ENCODE data around the gene PDLIM7. TPM values are rescaled to one million over a fixed set of nuclear protein-coding genes. Genes with fewer than 3 reads are reported as not detected.

Gene PDLIM7
- total RNA-seq, 1 donor from 2014 or later: 38.7 TPM

GRCh38 chr5:177446200-177447065 lies 51.0 kb downstream of the PDLIM7 start, which contains the start of gene PRR7:
PRR7 (plus strand) TSS chr5:177446814; CDS start chr5:177455068, 8,254 bp downstream.
- no peaks in the 10 kb centered on the region for H3K79me2 ChIP-seq (ENCODE audit: low read depth)
- peak within 1 kb of the TSS; percentile 80 for H3K4me2 ChIP-seq
- no peaks in the 10 kb centered on the region for H3K9me3 ChIP-seq (ENCODE audit: low read depth)
- peaks cover 19% of the 10 kb centered on the region for H4K20me1 ChIP-seq (ENCODE audit: low read depth)
- Mint-ChIP-seq H3K4me3 (peak within 1 kb of the TSS; percentile 87), H3K27me3 (ENCODE audit: insufficient read depth, low read depth) (peaks cover 12% of the 10 kb centered on the region), H3K4me1 (peaks cover 44% of the 10 kb centered on the region), H3K27ac (peak within 1 kb of the TSS; percentile 95), H3K36me3 (no peaks in the 10 kb centered on the region), H3K9me3 (no peaks in the 10 kb centered on the region)
- no peak within 1 kb of the TSS for H3K9ac ChIP-seq
- TF ChIP-seq, protein P1, sequence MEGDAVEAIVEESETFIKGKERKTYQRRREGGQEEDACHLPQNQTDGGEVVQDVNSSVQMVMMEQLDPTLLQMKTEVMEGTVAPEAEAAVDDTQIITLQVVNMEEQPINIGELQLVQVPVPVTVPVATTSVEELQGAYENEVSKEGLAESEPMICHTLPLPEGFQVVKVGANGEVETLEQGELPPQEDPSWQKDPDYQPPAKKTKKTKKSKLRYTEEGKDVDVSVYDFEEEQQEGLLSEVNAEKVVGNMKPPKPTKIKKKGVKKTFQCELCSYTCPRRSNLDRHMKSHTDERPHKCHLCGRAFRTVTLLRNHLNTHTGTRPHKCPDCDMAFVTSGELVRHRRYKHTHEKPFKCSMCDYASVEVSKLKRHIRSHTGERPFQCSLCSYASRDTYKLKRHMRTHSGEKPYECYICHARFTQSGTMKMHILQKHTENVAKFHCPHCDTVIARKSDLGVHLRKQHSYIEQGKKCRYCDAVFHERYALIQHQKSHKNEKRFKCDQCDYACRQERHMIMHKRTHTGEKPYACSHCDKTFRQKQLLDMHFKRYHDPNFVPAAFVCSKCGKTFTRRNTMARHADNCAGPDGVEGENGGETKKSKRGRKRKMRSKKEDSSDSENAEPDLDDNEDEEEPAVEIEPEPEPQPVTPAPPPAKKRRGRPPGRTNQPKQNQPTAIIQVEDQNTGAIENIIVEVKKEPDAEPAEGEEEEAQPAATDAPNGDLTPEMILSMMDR (IDR thresholded peaks at IDR 0.05): peak; percentile 2
- TF ChIP-seq EZH2 (IDR thresholded peaks at IDR 0.05) (no peak), EZH2phosphoT487 (IDR thresholded peaks at IDR 0.05) (no peak)
- H3F3A ChIP-seq (ENCODE audit: low read depth): peaks cover 39% of the 10 kb centered on the region
- peak within 1 kb of the TSS; percentile 57 for H2AFZ ChIP-seq (replicated peaks)
- H3K4me3 ChIP-seq: peak within 1 kb of the TSS; percentile 93
- no peak within 1 kb of the TSS for H3K27ac ChIP-seq
- no peaks in the 10 kb centered on the region for H3K27me3 ChIP-seq
- no peaks in the 10 kb centered on the region for H3K36me3 ChIP-seq
- peaks cover 17% of the 10 kb centered on the region for H3K4me1 ChIP-seq
- DNase-seq (ENCODE audit: low spot score): peak; percentile 86

GRCh38 chr5:177445917-177446199 lies 51.5 kb downstream of the PDLIM7 start:
- Histone ChIP-seq H3K27me3 (no peaks in the 10 kb centered on the region), H3K9me3 (ENCODE audit: low read depth) (no peaks in the 10 kb centered on the region), H4K20me1 (ENCODE audit: low read depth) (peaks cover 19% of the 10 kb centered on the region), H3K36me3 (no peaks in the 10 kb centered on the region), H3K27ac (no peak overlapping the region), H3K4me3 (peak overlapping the region; percentile 93), H3F3A (ENCODE audit: low read depth) (peaks cover 39% of the 10 kb centered on the region), H3K79me2 (ENCODE audit: low read depth) (no peaks in the 10 kb centered on the region), H3K4me2 (peak overlapping the region; percentile 80), H2AFZ (replicated peaks) (no peak overlapping the region), H3K9ac (no peak overlapping the region), H3K4me1 (peaks cover 17% of the 10 kb centered on the region)
- DNase-seq (ENCODE audit: low spot score): no peak
- H3K27ac Mint-ChIP-seq: peak overlapping the region; percentile 95
- TF ChIP-seq EZH2phosphoT487 (IDR thresholded peaks at IDR 0.05) (no peak), EZH2 (IDR thresholded peaks at IDR 0.05) (no peak)
- TF ChIP-seq, protein P1 (IDR thresholded peaks at IDR 0.05): no peak
- H3K4me3 Mint-ChIP-seq: peak overlapping the region; percentile 87
- peaks cover 44% of the 10 kb centered on the region for H3K4me1 Mint-ChIP-seq
- no peaks in the 10 kb centered on the region for H3K9me3 Mint-ChIP-seq
- H3K27me3 Mint-ChIP-seq (ENCODE audit: insufficient read depth, low read depth): peaks cover 14% of the 10 kb centered on the region
- H3K36me3 Mint-ChIP-seq: no peaks in the 10 kb centered on the region

DNA sequence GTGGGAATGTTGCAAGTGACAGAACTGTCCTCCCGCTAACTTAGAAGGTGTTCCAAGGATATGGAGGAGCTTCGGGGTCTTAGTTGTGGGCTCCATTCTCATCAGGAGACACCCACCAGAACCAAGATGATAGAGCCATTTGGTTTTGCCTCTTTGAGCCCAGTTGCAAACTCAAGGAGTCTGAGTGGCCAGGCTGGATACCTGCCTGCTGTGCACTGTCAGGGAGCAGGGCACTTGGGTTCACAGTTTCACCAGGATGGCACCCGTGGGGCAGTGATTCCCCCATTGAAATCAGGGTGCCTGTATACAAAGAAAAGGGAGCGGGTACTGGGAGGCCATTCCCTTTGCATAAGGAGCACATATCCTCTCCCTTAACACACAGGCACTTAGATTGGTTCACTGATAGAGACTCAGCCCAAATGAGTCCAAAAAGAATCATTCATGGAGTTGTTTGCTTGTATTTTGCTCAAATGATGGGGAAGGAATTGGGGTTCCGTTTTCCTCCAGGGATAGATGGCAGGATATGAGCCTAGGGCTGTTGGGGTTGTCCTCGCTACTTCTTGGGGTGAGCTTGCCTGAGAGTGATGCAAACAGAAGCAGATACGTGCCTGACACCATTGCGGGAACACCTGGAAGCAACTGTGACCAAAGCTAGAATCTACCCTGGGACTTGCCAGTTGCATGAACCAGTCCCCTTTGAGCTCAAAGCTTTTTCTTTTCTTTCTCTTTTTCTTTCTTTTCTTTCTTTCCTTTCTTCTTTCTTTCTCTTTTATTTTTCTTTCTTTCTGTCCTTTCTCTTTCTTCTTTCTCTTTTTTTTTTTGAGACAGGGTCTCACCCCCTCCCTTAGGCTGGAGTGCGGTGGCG lies 52.1 kb downstream of the PDLIM7 start:
- no peak overlapping the region for H3K27ac ChIP-seq
- DNase-seq (ENCODE audit: low spot score): no peak
- no peak overlapping the region for H3K9ac ChIP-seq
- no peak for TF ChIP-seq EZH2 (IDR thresholded peaks at IDR 0.05)
- no peak for TF ChIP-seq EZH2phosphoT487 (IDR thresholded peaks at IDR 0.05)
- TF ChIP-seq, protein P1 (IDR thresholded peaks at IDR 0.05): no peak
- H3K79me2 ChIP-seq (ENCODE audit: low read depth): no peaks in the 10 kb centered on the region
- H3F3A ChIP-seq (ENCODE audit: low read depth): peaks cover 39% of the 10 kb centered on the region
- H2AFZ ChIP-seq (replicated peaks): no peak overlapping the region
- peak overlapping the region; percentile 93 for H3K4me3 ChIP-seq
- Mint-ChIP-seq H3K4me3 (peak overlapping the region; percentile 87), H3K4me1 (peaks cover 42% of the 10 kb centered on the region), H3K36me3 (no peaks in the 10 kb centered on the region), H3K27ac (peak overlapping the region; percentile 95), H3K9me3 (no peaks in the 10 kb centered on the region), H3K27me3 (ENCODE audit: insufficient read depth, low read depth) (peaks cover 14% of the 10 kb centered on the region)
- H3K9me3 ChIP-seq (ENCODE audit: low read depth): no peaks in the 10 kb centered on the region
- H3K4me2 ChIP-seq: peak overlapping the region; percentile 80
- no peaks in the 10 kb centered on the region for H3K36me3 ChIP-seq
- peaks cover 17% of the 10 kb centered on the region for H3K4me1 ChIP-seq
- H4K20me1 ChIP-seq (ENCODE audit: low read depth): peaks cover 16% of the 10 kb centered on the region
- H3K27me3 ChIP-seq: no peaks in the 10 kb centered on the region
